ENCODE results near the gene CPNE6. TPM values are rescaled to one million over a fixed set of nuclear protein-coding genes. Genes with fewer than 3 reads are reported as not detected.
"Not testable (repeated sequence)": the region's sequence is repeated elsewhere in the genome, so short reads cannot be mapped to it uniquely, and the experiment has no call there.

CPNE6 gene
- not detected for total RNA-seq
- polyA plus RNA-seq = under 1 TPM in 1 of 2 donors, not detected in 1; 0.07 TPM

GRCh38 chr14:24071144-24071697 is at the start of gene CPNE6:
CPNE6 (plus strand) TSS chr14:24071562; CDS start chr14:24072937, 1,375 bp downstream.
- peak in 1 of 6 donors; percentile 58 for DNase-seq
- intact Hi-C loops (cut with DNase I) = no loop called here

DNA sequence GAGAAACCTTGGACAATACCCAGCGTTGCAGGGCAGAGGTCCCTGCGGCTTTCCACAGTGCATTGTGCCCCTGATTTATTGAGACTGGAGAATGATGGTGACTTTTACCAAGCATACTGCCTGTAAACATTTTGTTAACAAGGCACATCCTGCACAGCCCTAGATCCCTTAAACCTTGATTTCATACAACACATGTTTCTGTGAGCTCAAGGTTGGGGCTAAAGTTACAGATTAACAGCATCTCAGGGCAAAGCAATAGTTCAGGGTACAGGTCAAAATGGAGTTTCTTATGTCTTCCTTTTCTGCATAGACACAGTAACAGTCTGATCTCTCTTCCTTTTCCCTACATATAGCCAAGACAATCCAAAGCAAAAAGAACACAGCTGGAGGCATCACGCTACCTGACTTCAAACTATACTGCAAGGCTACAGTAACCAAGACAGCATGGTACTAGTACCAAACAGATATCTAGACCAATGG is 46.4 kb upstream of the CPNE6 start:
- FAIRE-seq; H3K4me1 ChIP-seq; ATAC-seq; H3K4me3 ChIP-seq; DNase-seq; H3K36me3 ChIP-seq; H3K27ac ChIP-seq; H3K27me3 ChIP-seq; intact Hi-C loops (cut with DNase I); H3K9me3 ChIP-seq: not testable (repeated sequence)
- 90 to 91% methylated on average over 3 of the region's 3 CpGs for WGBS, 2 donors

More at GRCh38 chr14:24071144-24071697, at the start of gene CPNE6:
- Histone ChIP-seq H3K4me1 (peaks cover 0 to 5% (median 0%) of the 10 kb centered on the region in 3 donors), H3K4me3 (no peak within 1 kb of the TSS), H3K9me3 (no peaks in the 10 kb centered on the region), H3K27ac (no peak within 1 kb of the TSS), H3K27me3 (no peaks in the 10 kb centered on the region), H3K36me3 (no peaks in the 10 kb centered on the region)
- FAIRE-seq = no peak
- TF ChIP-seq CTCF (IDR thresholded peaks at IDR 0.05) = no peak
- ATAC-seq = no peak
- WGBS, 2 donors = 71 to 81% methylated on average over 14 to 19 of the region's 19 CpGs

DNA sequence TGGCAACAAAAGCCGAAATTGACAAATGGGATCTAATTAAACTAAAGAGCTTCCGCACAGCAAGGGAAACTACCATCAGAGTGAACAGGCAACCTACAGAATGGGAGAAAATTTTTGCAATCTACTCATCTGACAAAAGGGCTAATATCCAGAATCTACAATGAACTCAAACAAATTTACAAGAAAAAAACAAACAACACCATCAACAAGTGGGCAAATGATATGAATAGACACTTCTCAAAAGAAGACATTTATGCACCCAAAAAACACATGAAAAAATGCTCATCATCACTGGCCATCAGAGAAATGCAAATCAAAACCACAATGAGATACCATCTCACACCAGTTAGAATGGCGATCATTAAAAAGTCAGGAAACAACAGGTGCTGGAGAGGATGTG is 41.7 kb upstream of the CPNE6 start:
- H3K36me3 ChIP-seq; FAIRE-seq; H3K9me3 ChIP-seq; H3K27ac ChIP-seq; H3K4me3 ChIP-seq; intact Hi-C loops (cut with DNase I); ATAC-seq; DNase-seq; H3K27me3 ChIP-seq; H3K4me1 ChIP-seq: not testable (repeated sequence)
- WGBS, 2 donors = 90 to 93% methylated on average over 2 of the region's 3 CpGs

GRCh38 chr14:24031331-24031730 is 40.0 kb upstream of the CPNE6 start:
- H3K4me1 ChIP-seq; DNase-seq; H3K9me3 ChIP-seq; intact Hi-C loops (cut with DNase I); H3K36me3 ChIP-seq; ATAC-seq; FAIRE-seq; H3K27ac ChIP-seq; H3K4me3 ChIP-seq; H3K27me3 ChIP-seq: not testable (repeated sequence)
- 85 to 98% methylated on average over 2 of the region's 2 CpGs for WGBS, 2 donors

DNA sequence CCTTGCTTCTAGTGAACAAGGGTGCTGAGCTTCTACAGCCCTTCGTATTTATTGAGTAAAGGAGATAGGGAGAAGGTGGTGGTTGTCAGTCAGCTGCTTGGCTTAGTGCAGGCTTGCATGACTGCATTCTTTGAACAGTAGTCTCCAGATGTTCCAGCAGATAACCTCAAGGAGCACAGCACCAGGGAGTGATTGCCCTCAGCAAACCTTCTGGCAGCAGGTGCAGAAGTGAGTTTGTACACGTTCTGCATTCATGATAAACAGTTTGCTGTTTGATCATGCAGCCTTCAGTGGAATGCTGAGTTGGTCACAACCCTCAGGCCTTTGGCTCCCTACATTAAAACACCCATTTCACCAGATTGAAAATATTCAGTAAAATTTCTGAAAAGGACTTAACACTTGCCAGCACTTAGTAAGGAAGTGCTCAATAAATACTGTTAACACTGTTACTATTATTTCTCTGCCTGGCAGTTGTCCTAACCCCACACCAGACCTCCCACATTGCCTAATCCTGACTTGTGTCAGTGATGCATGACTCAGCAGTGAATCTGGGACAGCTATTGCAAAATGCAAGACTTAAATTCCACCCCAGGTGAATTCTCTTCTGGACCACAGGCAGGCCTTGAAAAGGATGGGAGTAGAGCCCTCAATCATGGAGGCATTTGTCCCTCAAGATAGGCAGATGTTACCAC is 38.5 kb upstream of the CPNE6 start:
- TF ChIP-seq CTCF (IDR thresholded peaks at IDR 0.05) = no peak
- DNase-seq = no peak
- Histone ChIP-seq H3K36me3 (no peaks in the 10 kb centered on the region), H3K27ac (no peak overlapping the region), H3K4me3 (no peak overlapping the region), H3K9me3 (no peaks in the 10 kb centered on the region), H3K4me1 (peaks cover 0 to 9% (median 0%) of the 10 kb centered on the region in 3 donors), H3K27me3 (no peaks in the 10 kb centered on the region)
- FAIRE-seq = no peak
- 44 to 47% methylated on average over 2 of the region's 2 CpGs for WGBS, 2 donors
- ATAC-seq = no peak
- intact Hi-C loops (cut with DNase I) = no loop called here

DNA sequence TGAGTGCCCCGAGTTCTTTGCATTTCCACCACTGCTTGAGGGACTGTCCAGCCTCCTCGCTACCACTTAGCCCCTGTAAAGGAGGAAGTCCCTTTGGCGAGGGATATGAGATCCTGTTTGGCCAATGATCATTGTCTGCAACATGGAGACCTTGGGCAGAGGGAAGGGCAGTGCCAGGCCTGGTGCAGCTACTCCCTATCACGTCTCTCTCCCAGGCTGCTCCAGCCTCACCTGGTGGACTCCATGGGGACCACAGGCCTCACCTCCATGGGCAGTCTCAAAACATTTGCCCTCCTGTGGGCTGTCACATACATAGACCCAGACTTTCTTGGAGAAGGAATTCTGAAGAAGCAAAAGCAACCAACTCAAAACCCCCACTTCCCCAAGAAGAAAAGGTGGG is 35.6 kb upstream of the CPNE6 start:
- Histone ChIP-seq H3K4me3 (peak overlapping the region in 3 of 4 donors; percentile 12 to 65 (median 64)), H3K27ac (peak overlapping the region; percentile 70 to 97 (median 93))
- peak in 1 of 6 donors; percentile 40 for DNase-seq
- H3K36me3 ChIP-seq; H3K4me1 ChIP-seq; intact Hi-C loops (cut with DNase I); FAIRE-seq; H3K9me3 ChIP-seq; H3K27me3 ChIP-seq: not testable (repeated sequence)
- peak; percentile 39 to 59 (median 46) for ATAC-seq
- 9 to 36% methylated on average over 2 to 3 of the region's 4 CpGs for WGBS, 2 donors

All from pancreas (tissue), 10 donors.